Breast epithelium (tissue), 4 donors: Measurements from ENCODE around the gene SPATA2. TPM values are rescaled to one million over a fixed set of nuclear protein-coding genes. Genes with fewer than 3 reads are reported as not detected.

Experiments used
- DNase-seq, 2 donors: peaks; one replicate each; pipeline ENCODE4 v3.0.0-alpha.2; 2019; ENCODE audit warnings: low spot score in 2 of 2
- H3K27ac ChIP-seq, 2 donors: fragments of 200-600 bp; sonication (generic) in 1 of 2; one replicate each; pipeline ENCODE4 v1.5.1; 2016 to 2019; ENCODE audit warnings: mild to moderate bottlenecking in 1 of 2
- H3K27me3 ChIP-seq, 2 donors: fragments of 200-600 bp; sonication (generic) in 1 of 2; one replicate each; pipeline versions ENCODE4 v1.5.1 to v1.6.0; 2017 to 2019; ENCODE audit warnings: control low read depth in 1 of 2, mild to moderate bottlenecking in 1 of 2
- H3K36me3 ChIP-seq: fragments of 200-600 bp; one replicate; pipeline ENCODE4 v1.5.1; 2019
- H3K4me1 ChIP-seq, 2 donors: fragments of 200-600 bp; sonication (generic); one replicate each; pipeline ENCODE4 v1.5.1; 2016 to 2019; ENCODE audit warnings: control low read depth in 1 of 2
- H3K4me3 ChIP-seq, 3 donors: fragments of 200-600 bp; sonication (generic); 1 replicate in 2 of 3; 2 replicates in 1 of 3; pipeline ENCODE4 v1.5.1; 2016 to 2019; ENCODE audit warnings: mild to moderate bottlenecking in 3 of 3, moderate library complexity in 2 of 3
- H3K9me3 ChIP-seq, 2 donors: fragments of 200-600 bp; sonication (generic) in 1 of 2; one replicate each; pipeline ENCODE4 v1.5.1; 2016 to 2019; ENCODE audit warnings: control low read depth in 1 of 2
- POLR2A ChIP-seq: fragments of 450-650 bp; IDR thresholded peaks from one replicate; pipeline ENCODE4 v1.6.1; 2016; ENCODE audit warnings: antibody characterized with exemption, mild to moderate bottlenecking, moderate library complexity
- POLR2AphosphoS5 ChIP-seq, 3 donors: sonication (generic); formaldehyde crosslinking; IDR thresholded peaks; one replicate each; pipeline ENCODE4 v1.6.1; 2017; ENCODE audit warnings: antibody characterized with exemption in 3 of 3
- intact Hi-C: fragments of 100-400 bp; cut with DNase I; formaldehyde crosslinking; loops from one replicate; pipeline ENCODE4 v1.15.1; 2023; ENCODE audit warnings: low total_unique reads
- total RNA-seq, 3 donors: library from RNA; depleted of rRNA; stranded (reverse); fragments of >200 nt; gene quantifications; one replicate each; pipeline ENCODE4 v1.1.0, GENCODE V29; 2016
- TF ChIP-seq, protein P1 (sequence below), 3 donors: fragments of 450-650 bp; IDR thresholded peaks; one replicate each; pipeline ENCODE4 v1.5.1; 2016 to 2017; ENCODE audit warnings: antibody characterized with exemption in 3 of 3, mild to moderate bottlenecking in 3 of 3, moderate library complexity in 3 of 3

Gene SPATA2
- total RNA-seq, 3 donors from 2014 or later: 1.8 to 4.6 (median 4.0) TPM

DNA sequence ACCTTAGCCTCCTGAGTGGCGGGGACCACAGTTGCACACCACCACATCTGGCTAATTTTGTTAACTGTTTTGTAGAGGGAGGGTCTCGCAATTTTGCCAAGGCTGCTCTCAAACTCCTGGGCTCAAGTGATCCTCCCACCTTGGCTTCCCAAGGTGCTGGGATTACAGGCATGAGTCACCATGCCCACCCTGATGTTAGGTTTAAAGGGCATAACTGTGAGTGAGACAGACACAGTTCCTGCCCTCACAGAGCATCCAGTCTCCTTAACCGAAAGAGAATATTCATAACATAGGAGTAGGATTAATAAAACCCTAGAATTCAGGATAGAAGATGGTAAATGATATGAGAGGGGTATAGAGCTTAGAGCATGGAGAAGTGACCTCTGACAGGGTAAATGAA lies 3.1 kb upstream of the SPATA2 start:
- H3K4me3 ChIP-seq: no peak overlapping the region

DNA sequence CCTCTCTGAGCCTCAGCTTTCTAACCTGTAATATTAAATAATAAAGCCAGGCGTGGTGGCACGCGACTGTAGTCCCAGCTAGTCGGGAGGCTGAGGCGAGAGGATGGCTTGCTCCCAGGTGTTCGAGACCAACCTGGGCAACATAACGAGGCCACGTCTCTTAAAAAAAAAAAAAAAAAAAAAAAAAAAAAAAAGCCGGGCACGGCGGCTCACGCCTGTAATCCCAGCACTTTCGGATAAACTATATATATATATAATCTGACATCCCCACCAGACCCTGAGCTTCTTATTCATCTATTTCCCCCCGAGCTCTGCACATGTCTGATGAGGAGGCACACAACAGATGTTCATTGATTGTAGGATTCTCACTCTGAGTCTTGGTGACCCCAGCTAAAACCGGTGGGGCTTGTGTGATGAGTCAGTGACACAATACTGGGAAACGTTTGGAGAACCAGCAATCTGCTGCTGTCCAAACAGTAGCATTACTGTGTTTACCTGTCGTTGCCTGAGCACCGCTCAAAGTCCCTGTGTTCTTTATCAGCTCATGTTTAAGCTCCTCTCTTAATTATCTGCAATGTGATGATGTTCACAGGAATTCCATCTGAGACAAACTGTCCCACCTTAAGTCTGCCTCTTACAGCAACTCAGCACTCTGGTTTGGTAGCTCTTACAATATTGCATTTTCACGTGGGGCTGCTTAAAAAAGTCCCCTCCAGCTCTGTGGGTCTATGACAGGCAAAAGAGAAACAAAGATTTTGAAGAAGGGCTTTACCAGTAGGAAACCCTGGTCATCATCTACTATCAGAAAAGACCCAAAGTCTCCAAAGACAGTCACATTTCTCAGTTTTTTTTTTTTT lies 1.0 kb upstream of the SPATA2 start:
- Histone ChIP-seq H3K27me3 (no peaks in the 10 kb centered on the region), H3K4me3 (peak overlapping the region; percentile 100), H3K36me3 (no peaks in the 10 kb centered on the region), H3K9me3 (no peaks in the 10 kb centered on the region), H3K4me1 (peaks cover 3 to 12% of the 10 kb centered on the region in 2 donors), H3K27ac (peak overlapping the region; percentile 99 to 100)
- peak in 1 of 2 donors; percentile 61 for DNase-seq
- intact Hi-C loops: no loop called here
- TF ChIP-seq POLR2A: no peak
- TF ChIP-seq, protein P1, sequence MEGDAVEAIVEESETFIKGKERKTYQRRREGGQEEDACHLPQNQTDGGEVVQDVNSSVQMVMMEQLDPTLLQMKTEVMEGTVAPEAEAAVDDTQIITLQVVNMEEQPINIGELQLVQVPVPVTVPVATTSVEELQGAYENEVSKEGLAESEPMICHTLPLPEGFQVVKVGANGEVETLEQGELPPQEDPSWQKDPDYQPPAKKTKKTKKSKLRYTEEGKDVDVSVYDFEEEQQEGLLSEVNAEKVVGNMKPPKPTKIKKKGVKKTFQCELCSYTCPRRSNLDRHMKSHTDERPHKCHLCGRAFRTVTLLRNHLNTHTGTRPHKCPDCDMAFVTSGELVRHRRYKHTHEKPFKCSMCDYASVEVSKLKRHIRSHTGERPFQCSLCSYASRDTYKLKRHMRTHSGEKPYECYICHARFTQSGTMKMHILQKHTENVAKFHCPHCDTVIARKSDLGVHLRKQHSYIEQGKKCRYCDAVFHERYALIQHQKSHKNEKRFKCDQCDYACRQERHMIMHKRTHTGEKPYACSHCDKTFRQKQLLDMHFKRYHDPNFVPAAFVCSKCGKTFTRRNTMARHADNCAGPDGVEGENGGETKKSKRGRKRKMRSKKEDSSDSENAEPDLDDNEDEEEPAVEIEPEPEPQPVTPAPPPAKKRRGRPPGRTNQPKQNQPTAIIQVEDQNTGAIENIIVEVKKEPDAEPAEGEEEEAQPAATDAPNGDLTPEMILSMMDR (IDR thresholded peaks at IDR 0.05): no peak
- no peak for TF ChIP-seq POLR2AphosphoS5 (IDR thresholded peaks at IDR 0.05)

More for the DNA sequence above, 3.1 kb upstream of the SPATA2 start:
- H3K36me3 ChIP-seq: no peaks in the 10 kb centered on the region
- no peaks in the 10 kb centered on the region for H3K9me3 ChIP-seq
- no peak for DNase-seq
- no peaks in the 10 kb centered on the region for H3K27me3 ChIP-seq
- TF ChIP-seq POLR2A: no peak
- no peak for TF ChIP-seq POLR2AphosphoS5 (IDR thresholded peaks at IDR 0.05)
- TF ChIP-seq, protein P1 (IDR thresholded peaks at IDR 0.05): no peak
- intact Hi-C loops: no loop called here
- H3K27ac ChIP-seq: no peak overlapping the region
- H3K4me1 ChIP-seq: peaks cover 3 to 10% of the 10 kb centered on the region in 2 donors

DNA sequence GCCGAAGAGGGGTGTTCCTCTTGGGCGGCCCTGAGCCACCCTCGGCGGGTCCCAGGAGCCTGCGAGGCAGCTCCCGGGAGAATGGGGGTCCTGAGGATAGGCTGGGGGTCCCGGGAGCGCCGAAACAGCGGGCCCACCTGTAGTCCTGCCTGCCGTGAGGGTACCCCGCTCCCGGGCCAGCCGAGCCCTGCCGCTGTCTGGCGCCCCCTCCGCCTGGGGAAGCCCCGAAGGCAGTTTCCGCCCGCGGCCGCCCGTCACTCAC lies 280 bp downstream of the SPATA2 start:
- Histone ChIP-seq H3K4me1 (peaks cover 3 to 12% of the 10 kb centered on the region in 2 donors), H3K27me3 (no peaks in the 10 kb centered on the region), H3K36me3 (no peaks in the 10 kb centered on the region), H3K27ac (peak overlapping the region; percentile 99 to 100), H3K4me3 (peak overlapping the region; percentile 100), H3K9me3 (no peaks in the 10 kb centered on the region)
- TF ChIP-seq POLR2A: no peak
- TF ChIP-seq, protein P1 (IDR thresholded peaks at IDR 0.05): no peak
- TF ChIP-seq POLR2AphosphoS5 (IDR thresholded peaks at IDR 0.05): no peak
- no peak for DNase-seq
- intact Hi-C loops: no loop called here

DNA sequence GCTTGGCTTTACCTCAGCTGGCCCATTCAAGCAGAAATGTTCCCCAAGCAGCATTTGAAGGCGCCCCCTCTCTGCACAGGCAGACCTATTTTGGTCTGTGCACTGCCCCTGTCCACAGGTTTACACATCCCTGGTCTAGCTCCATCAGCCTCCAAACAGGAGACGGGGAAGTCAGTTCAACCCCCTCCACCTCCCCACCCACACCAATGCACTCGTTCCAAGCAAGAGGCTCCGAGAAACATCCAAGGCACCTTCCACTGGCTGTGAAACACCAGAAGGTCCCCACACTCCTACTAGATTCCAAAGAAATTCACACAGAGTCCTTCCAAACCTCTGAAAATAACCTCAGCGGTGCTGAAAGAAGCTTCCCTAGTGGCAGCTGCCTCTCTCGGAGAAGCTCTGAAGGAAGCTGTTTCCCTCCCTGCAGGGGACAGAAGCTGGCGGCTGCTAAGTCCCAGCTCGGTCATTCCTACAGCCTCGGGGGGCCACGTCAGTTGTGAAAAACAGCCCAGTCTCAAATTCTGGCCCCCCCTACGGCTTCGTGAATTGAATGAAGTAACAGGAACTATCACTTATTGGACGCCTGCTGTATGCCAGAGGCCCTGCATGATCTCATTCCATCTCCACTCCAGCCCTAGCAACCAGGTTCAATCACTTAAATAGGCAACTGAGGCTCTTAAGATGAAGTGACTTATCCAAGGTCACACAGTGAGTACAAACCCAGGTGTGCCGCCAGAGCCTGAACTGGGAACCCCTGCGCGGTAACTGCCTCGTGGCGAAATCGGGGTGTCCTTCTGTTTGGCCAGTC lies 815 bp downstream of the SPATA2 start:
- Histone ChIP-seq H3K9me3 (no peaks in the 10 kb centered on the region), H3K27ac (peak overlapping the region; percentile 99 to 100), H3K27me3 (no peaks in the 10 kb centered on the region), H3K4me3 (peak overlapping the region; percentile 100), H3K36me3 (no peaks in the 10 kb centered on the region), H3K4me1 (peaks cover 3 to 12% of the 10 kb centered on the region in 2 donors)
- no peak for DNase-seq
- intact Hi-C loops: no loop called here
- TF ChIP-seq, protein P1 (IDR thresholded peaks at IDR 0.05): no peak
- no peak for TF ChIP-seq POLR2AphosphoS5 (IDR thresholded peaks at IDR 0.05)
- no peak for TF ChIP-seq POLR2A
